Measurements from ENCODE around the gene MUC7.

GRCh38 chr4:70504733-70505132, 32.7 kb downstream of the MUC7 start:
- TF ChIP-seq CTCF (IDR thresholded peaks at IDR 0.05; ENCODE audit: borderline replicate concordance, extremely low read depth, low read length, poor library complexity, severe bottlenecking) (no peak), EZH2 (IDR thresholded peaks at IDR 0.05; ENCODE audit: borderline replicate concordance, low read depth, low read length, severe bottlenecking) (no peak)

All from DND-41 (cell line).